Keratinocyte (primary cell): ENCODE measurements around the gene ZBED4. TPM values are rescaled to one million over a fixed set of nuclear protein-coding genes. Genes with fewer than 3 reads are reported as not detected.

Experiments
- DNase-seq: peaks from one replicate; pipeline ENCODE4 v3.0.0-alpha.2; 2011; ENCODE audit warnings: low read depth, missing footprints, low spot score
- FAIRE-seq: peaks from 2 replicates; lab custom pipeline; 2011; peaks lifted over from hg19 to GRCh38; lab: Jason Lieb, UNC
- H2AFZ ChIP-seq: 2 replicates; pipeline ENCODE4 v1.6.0; 2012; ENCODE audit warnings: low read length, control low read depth, inconsistent platforms; ENCODE audit not compliant: control insufficient read depth
- H3K27ac ChIP-seq: 2 replicates; pipeline ENCODE4 v1.5.1; 2011; ENCODE audit warnings: low read length; ENCODE audit not compliant: control insufficient read depth, insufficient read depth
- H3K27me3 ChIP-seq: 3 replicates; pipeline ENCODE4 v1.6.0; 2011; ENCODE audit warnings: low read length; ENCODE audit not compliant: control insufficient read depth, insufficient read depth; ENCODE audit errors: extremely low read depth
- H3K36me3 ChIP-seq, 2 experiments: 2 replicates in 1 of 2; 3 replicates in 1 of 2; pipeline ENCODE4 v1.5.1; 2011; ENCODE audit warnings: low read length in 2 of 2, mild to moderate bottlenecking in 1 of 2; ENCODE audit not compliant: control insufficient read depth in 2 of 2, insufficient read depth in 2 of 2; ENCODE audit errors: extremely low read depth in 1 of 2
- H3K4me1 ChIP-seq: 3 replicates; pipeline ENCODE4 v1.5.1; 2011; ENCODE audit warnings: low read length; ENCODE audit not compliant: control insufficient read depth, insufficient read depth; ENCODE audit errors: extremely low read depth
- H3K4me2 ChIP-seq: 3 replicates; pipeline ENCODE4 v1.6.0; 2011; ENCODE audit warnings: low read depth, low read length; ENCODE audit not compliant: control insufficient read depth, insufficient read depth; ENCODE audit errors: extremely low read depth
- H3K4me3 ChIP-seq, 3 experiments: fragments of 200-600 bp in 1 of 3; sonication (generic) in 1 of 3; 2 replicates in 2 of 3; 3 replicates in 1 of 3; pipeline ENCODE4 v1.5.1; 2011 to 2016; ENCODE audit warnings: low read length in 3 of 3, mild to moderate bottlenecking in 3 of 3, control low read depth in 2 of 3, inconsistent platforms in 1 of 3, low read depth in 1 of 3, mixed read lengths in 1 of 3, mixed run types in 1 of 3, moderate library complexity in 1 of 3; ENCODE audit not compliant: control insufficient read depth in 2 of 3, insufficient read depth in 2 of 3; ENCODE audit errors: extremely low read depth in 1 of 3
- H3K79me2 ChIP-seq: 2 replicates; pipeline ENCODE4 v1.6.0; 2012; ENCODE audit warnings: low read length; ENCODE audit not compliant: control insufficient read depth, insufficient read depth
- H3K9ac ChIP-seq: 3 replicates; pipeline ENCODE4 v1.6.0; 2011; ENCODE audit warnings: low read length; ENCODE audit not compliant: control insufficient read depth, insufficient read depth; ENCODE audit errors: extremely low read depth
- H3K9me1 ChIP-seq: 3 replicates; pipeline ENCODE4 v1.6.0; 2011; ENCODE audit warnings: low read length; ENCODE audit not compliant: control insufficient read depth, insufficient read depth; ENCODE audit errors: extremely low read depth
- H3K9me3 ChIP-seq: 2 replicates; pipeline ENCODE4 v1.5.1; 2012; ENCODE audit warnings: low read depth, low read length; ENCODE audit not compliant: control insufficient read depth
- H4K20me1 ChIP-seq: 3 replicates; pipeline ENCODE4 v1.6.0; 2011; ENCODE audit warnings: low read length; ENCODE audit not compliant: control insufficient read depth, insufficient read depth; ENCODE audit errors: extremely low read depth
- CTCF ChIP-seq, 3 experiments: IDR thresholded peaks in 1 of 3; conservative IDR thresholded peaks in 1 of 3; optimal IDR thresholded peaks in 1 of 3; 2 replicates in 2 of 3; 3 replicates in 1 of 3; pipeline versions ENCODE3 to v1.5.1; 2011; ENCODE audit warnings: low read length in 3 of 3, mild to moderate bottlenecking in 3 of 3, moderate library complexity in 2 of 3, control low read depth in 1 of 3, inconsistent platforms in 1 of 3; ENCODE audit not compliant: insufficient read depth in 2 of 3; ENCODE audit errors: extremely low read depth in 1 of 3
- EZH2 ChIP-seq: IDR thresholded peaks from one replicate; pipeline ENCODE4 v1.6.1; 2012; ENCODE audit warnings: inconsistent platforms, mild to moderate bottlenecking, low read length, moderate library complexity
- dilution Hi-C: fragments of 300-500 bp; cut with MboI; formaldehyde crosslinking; loops from one replicate; pipeline ENCODE4 v1.7.0; 2020; ENCODE audit warnings: low sequenced_read_pairs; ENCODE audit not compliant: extremely low pct_ligation_motif_present
- polyA plus RNA-seq, 5 experiments: library from polyadenylated mRNA; depleted of rRNA in 3 of 5; stranded (reverse) in 3 of 5; stranded (forward) in 1 of 5; unstranded in 1 of 5; fragments of >200 nt; gene quantifications; 1 replicate in 1 of 5; 2 replicates in 3 of 5; 3 replicates in 1 of 5; pipeline versions ENCODE4 v1.2.1 to v1.2.3, GENCODE V29; 2011 to 2012; ENCODE audit warnings: missing spikeins in 2 of 5, low read depth in 1 of 5, low replicate concordance in 1 of 5
- small RNA-seq, 3 experiments: library from RNA; depleted of rRNA; stranded (forward); fragments of <200 nt; gene quantifications; one replicate each; pipeline ENCODE3, GENCODE V24; 2012; ENCODE audit warnings: low read depth in 3 of 3, low replicate concordance in 1 of 3; ENCODE audit not compliant: insufficient read length in 3 of 3

The ZBED4 gene
- polyA plus RNA-seq, 1 donor (not counting 4 experiments of a cell fraction or from before 2014, with no cell fraction given) = 7.1 TPM

GRCh38 chr22:49938565-49939136 lies 85.0 kb downstream of the ZBED4 start:
- H4K20me1 ChIP-seq = no peaks in the 10 kb centered on the region
- TF ChIP-seq EZH2 (no peak), CTCF (optimal IDR thresholded peaks at IDR 0.05 in 1 of 3, IDR thresholded peaks at IDR 0.05 in 1 of 3, conservative IDR thresholded peaks at IDR 0.05 in 1 of 3; ENCODE audit: extremely low read depth in 1 of 3, insufficient read depth in 2 of 3, low read length in 3 of 3) (no peak)
- peaks cover 14% of the 10 kb centered on the region for H3K4me1 ChIP-seq
- no peaks in the 10 kb centered on the region for H3K36me3 ChIP-seq
- dilution Hi-C loops = no loop called here
- DNase-seq (no peak), FAIRE-seq (no peak)
- no peak overlapping the region for H2AFZ ChIP-seq
- no peak overlapping the region for H3K4me3 ChIP-seq
- H3K79me2 ChIP-seq = no peaks in the 10 kb centered on the region
- H3K9ac ChIP-seq = no peak overlapping the region
- no peaks in the 10 kb centered on the region for H3K9me3 ChIP-seq
- H3K27me3 ChIP-seq = peaks cover 6% of the 10 kb centered on the region
- no peak overlapping the region for H3K27ac ChIP-seq
- no peaks in the 10 kb centered on the region for H3K9me1 ChIP-seq
- no peak overlapping the region for H3K4me2 ChIP-seq

Small RNAs within 50 kb of the gene (small RNA-seq; reads per million reads assigned to genes)
- 0 reads per million in 3 experiments for gene AL117328.1
- gene RF00017 = 0 reads per million in 3 experiments

Other genes with a start within 250 kb of the ZBED4 start
- 3.7 to 5.0 TPM (median 4.3 TPM) in 3 replicates for gene BRD1, start 26.0 kb upstream of the ZBED4 start, polyA plus RNA-seq
- gene ALG12, start 64.6 kb downstream of the ZBED4 start, polyA plus RNA-seq = 6.3 to 9.0 TPM (median 7.1 TPM) in 3 replicates
- 26.0 to 51.4 TPM (median 33.5 TPM) in 3 replicates for gene CRELD2, start 64.8 kb downstream of the ZBED4 start, polyA plus RNA-seq
- 3.4 to 6.5 TPM (median 4.8 TPM) in 3 replicates for gene PIM3, start 106.9 kb downstream of the ZBED4 start, polyA plus RNA-seq
- gene IL17REL, start 158.9 kb downstream of the ZBED4 start, polyA plus RNA-seq = not detected in 3 replicates
- gene TTLL8, start 204.5 kb downstream of the ZBED4 start, polyA plus RNA-seq = not detected in 3 replicates
- not detected in 3 replicates for gene MLC1, start 231.6 kb downstream of the ZBED4 start, polyA plus RNA-seq
- gene MOV10L1, start 236.2 kb downstream of the ZBED4 start, polyA plus RNA-seq = not detected in 3 replicates